HG03457 (cell line): Measurements from ENCODE around the gene RABGAP1L.
"Not testable (repeated sequence)": the region's sequence is repeated elsewhere in the genome, so short reads cannot be mapped to it uniquely, and the experiment has no call there.

Experiments
- ATAC-seq: cut with Tn5 transposase; IDR thresholded peaks from one replicate; pipeline ENCODE4 v1.9.1; 2021; ENCODE audit warnings: moderate number of reproducible peaks; ENCODE audit not compliant: unreplicated experiment

Gene RABGAP1L

DNA sequence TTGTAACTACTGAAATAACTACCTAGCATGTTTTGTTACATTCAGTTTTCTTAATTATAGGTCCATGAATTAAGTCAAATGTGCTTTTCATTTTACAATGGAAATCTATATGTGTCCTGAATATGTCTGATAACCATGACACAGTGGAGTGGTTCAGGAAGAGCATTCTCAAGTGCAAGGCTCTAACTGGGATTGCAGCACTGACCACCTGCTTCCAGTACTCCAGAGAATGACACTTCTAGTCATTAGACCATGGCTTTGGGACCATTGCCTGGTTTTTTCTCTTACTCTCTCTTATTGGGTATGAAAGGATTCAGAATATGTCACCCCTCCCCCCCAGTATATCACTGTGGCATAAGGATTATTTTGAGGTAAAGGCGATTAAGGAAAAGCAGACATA is 635.5 kb downstream of the RABGAP1L start:
- ATAC-seq, result no peak

DNA sequence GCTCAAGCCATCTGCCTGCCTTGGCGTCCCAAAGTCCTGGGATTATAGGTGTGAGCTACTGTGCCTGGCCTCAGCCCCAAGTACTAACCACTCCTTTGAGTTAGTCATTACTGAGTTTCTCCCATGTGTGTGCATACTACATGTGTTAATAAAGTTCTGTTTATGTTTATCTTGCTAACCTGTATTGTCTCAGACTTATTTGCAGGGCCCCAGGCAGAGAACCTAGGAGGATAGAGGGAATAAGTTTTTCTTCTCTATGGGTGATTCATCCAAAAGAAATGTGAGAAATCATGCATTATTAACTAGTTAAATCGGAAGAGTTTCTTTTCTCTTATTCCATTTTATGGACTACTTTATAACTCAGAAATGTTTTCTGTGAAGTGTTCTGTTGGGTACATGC is 636.5 kb downstream of the RABGAP1L start:
- no peak for ATAC-seq

DNA sequence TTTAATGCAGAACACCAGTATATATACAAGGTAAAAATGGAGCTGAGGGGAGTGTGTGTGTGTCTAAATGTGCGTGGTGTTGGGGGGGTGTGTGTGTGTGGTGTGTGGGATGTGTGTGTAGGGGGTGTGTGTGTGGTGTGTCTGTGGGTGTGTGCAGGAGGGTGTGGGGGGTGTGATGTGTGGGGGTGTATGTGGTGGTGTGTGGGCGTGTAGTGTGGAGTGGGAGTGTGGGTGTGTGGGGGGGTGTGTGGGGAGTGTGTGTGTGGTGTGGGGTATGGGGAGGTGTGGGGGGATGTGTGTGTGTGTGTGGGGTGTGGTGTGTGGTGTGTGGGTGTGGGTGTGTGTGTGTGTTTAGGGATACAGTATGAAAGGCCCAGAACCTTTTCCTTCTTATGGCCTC is 638.1 kb downstream of the RABGAP1L start:
- no peak for ATAC-seq

DNA sequence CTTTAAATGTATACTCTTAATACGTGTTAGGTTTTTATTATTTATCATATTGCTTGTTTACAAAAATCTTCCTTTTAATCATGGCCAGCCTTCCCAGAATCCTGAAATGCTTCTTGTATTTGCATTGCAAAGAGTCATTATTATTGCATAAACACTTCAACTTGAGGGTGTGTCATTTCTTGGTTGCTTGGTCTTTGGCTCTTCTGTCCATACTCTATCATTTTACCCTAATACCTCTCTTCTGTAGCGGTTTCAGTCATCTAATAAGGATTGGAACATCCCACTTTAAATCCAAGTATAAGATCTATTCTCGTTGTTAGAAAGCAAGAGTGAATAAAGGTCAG is 639.8 kb downstream of the RABGAP1L start:
- no peak for ATAC-seq

DNA sequence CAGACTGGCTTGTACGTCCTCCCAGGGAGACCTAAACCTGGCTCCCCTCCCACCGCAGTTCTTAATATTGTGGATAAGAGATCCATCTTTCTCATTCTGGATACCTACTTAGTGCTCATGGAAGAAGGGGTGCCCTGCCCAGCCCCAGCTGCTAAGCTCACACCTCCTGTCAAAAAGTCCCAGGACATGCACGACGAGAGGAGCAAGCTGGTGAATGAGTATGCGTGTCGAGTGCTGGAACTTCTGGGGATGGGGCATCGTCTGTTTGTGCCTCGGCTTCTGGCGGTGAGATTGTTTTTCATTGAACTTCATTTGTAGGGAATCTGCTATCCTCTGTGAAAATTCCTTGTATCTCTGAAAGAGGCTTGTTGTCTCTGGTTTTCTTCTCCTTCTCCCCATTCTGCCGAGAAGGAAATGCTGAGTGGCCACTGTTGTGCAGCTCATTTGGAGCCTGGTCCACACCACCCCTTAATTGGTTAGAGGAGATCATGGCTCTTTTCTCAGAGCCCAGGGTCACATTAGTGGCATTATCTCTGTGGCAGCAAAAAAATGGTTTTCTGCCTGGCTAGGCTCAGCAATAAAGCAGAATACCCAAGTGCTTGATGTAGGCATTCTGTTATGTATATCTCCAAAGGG is 641.0 kb downstream of the RABGAP1L start:
- no peak for ATAC-seq

DNA sequence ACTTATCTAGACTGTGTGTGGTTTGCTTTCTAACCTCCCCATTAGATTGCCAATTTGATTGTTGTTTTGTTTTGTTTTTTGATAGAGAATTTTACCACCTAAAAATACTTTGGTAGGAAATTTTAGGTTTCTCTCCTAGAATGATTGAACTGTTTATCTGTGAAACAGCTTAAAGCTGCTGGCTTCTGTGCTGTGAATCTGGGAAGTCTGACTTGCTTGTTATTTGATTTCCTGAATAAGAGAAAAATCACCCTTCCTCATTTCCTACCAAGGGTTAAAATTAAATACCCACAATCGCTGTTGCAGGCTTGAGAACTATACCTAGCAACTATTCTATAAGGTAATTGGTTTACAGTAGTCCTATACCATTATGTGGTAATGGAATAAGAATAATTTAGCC is 641.6 kb downstream of the RABGAP1L start:
- ATAC-seq, result no peak

DNA sequence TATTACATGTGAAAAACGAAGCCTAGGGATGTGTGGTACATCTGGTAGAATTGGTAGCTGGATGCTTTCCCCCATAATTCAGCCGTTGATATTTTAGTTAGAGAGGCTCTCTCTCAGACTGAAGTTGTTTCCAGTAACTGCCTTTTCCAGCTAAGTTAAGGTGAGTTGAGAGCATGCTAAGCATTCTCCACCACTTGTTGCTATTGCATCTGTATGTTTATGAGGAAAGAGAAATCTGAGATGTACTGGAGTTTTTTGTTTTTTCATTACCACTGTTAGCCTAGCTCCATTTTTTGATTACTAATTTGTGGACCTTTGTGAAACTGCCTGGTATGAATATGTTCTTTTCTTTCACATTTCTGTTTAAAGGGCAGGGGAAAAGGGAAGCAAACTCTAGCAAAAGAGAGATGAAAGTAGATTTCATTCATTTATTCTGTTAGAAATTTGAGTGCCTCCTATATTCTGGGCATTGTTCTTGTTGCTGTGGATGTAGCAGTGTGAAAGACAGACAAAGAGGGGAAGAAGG is 650.5 kb downstream of the RABGAP1L start:
- ATAC-seq, result no peak

DNA sequence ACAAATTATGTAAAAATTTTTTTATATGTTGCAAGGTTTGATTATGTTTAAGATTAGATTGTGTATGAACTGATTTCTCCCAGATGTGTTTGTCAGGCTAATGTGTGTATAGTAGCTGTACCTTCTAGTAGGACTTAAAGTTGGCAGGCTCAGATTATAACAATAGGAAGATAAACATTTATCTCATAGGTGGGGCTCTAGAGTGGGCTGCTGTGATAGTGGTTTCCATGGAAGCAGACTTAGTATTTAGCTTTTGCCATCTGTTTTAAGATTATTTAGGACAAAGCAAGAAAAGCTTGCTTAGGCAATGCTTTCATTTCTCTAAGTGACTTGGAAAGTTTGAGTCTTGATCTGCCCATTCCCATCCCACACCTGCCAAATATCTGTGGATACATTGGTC is 652.7 kb downstream of the RABGAP1L start:
- no peak for ATAC-seq

DNA sequence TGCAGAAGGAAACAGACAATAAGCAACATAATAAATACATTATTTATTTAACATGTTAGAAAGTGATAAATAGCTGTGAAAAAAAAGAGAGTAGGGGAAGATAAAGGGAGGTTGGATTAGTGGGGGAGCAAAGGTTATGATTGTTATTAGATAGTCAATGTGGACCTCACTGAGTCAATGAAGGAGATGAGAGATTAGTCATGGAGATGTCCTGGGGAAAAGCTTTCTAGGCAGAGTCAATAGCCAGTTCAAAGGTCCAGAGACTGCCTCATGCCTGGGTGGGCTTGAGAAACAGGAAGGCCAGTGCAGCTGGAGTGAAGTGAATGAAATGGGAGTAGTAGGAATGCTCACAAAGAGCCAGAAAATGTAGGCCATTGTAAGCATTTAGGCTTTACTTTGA is 653.3 kb downstream of the RABGAP1L start:
- ATAC-seq, result no peak

DNA sequence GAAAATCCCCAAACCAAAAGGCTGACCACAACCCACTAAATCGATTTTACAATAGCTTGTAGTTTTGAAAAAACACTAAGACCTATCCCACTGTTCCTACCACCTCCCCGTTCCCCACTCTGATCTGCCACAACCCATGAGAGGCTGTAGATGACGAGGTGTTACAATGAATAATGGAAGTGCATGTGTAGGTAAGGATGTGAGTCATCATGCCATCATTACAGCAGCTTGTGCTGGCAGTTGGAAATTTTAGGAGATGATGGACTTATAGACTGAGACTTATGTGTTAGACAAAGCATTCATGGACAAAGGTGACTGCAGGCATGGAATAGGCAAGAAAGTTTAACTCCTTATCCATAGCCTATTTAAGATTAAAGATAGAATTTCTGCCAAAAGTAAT is 655.7 kb downstream of the RABGAP1L start:
- no peak for ATAC-seq

DNA sequence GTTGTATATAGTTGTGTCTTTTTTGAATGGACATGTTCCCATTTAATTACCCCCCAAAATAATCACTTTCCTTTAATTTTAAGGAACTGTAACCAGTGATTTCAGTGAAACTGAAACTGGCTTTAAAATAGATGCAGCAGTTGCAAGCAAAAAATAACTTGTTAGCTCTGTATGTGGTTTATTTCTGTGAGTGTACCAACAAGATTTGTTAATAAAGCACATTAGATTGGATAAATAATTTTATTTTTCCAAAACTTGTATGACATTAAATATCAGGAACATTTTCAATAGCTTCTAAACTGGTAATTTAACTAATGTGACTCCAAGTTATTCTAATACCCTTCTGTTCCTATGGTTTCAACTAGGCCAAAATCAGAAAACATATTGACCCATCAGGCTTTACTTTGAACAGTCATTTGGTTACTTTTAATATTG is 656.2 kb downstream of the RABGAP1L start:
- ATAC-seq, result no peak

DNA sequence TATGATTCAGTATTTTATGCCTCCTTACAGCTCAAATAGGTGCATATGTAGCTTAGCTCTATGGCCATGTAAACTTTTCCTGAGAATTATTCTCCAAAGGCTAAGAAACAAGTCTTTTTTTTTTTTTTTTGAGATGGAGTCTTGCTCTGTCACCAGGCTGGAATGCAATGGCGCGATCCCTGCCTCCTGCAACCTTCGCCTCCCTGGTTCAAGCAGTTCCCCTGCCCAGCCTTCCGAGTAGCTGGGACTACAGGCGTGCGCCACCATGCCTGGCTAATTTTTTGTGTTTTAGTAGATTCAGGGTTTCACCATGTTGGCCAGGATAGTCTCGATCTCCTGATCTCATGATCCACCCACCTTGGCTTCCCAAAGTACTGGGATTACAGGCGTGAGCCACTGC is 657.3 kb downstream of the RABGAP1L start:
- ATAC-seq, result not testable (repeated sequence)

DNA sequence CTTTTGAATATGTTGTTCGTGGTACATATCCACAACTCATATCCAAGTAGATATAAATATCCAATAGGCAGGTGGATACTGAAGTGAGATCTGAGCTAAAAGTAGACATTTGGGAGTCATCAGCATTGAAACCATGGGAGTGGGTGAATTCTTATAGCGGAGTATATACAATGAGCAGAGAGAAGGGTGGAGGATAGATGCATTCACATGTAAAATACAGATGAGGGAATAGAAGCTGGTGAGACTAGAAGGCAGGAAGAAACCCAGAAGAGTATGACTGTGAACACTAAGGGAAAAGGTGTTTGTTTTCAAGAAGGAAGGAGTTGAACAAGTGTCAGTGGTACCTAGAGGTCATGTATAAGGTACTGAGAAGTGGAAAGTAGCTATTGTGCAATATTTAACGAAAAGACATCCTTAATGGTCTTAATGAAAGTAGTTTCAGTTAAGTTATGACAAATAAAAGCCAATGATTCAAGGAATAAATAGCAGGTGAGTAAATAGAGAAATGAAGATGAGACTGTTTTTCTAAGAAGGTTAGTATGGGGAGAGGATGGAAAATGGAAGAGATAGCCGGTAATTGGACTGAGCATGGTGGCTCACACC is 658.8 kb downstream of the RABGAP1L start:
- ATAC-seq, result no peak

DNA sequence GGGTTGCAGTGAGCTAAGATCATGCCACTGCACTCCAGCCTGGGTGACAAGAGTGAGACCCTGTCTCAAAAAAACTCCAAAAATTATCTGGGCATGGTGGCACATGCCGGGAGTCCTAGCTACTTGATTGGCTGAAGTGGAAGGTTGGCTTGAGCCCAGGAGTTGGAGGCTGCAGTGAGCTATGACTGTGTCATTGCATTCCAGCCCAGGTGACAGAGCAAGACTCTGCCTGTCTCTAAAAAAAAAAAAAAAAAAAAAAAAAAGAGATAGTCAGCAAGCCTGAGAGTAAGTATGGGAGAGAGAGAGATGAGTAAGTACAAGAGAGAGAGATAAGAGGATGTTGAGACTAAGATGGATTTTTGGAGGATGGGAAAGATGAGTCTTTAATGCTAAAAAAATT is 659.6 kb downstream of the RABGAP1L start:
- no peak for ATAC-seq

DNA sequence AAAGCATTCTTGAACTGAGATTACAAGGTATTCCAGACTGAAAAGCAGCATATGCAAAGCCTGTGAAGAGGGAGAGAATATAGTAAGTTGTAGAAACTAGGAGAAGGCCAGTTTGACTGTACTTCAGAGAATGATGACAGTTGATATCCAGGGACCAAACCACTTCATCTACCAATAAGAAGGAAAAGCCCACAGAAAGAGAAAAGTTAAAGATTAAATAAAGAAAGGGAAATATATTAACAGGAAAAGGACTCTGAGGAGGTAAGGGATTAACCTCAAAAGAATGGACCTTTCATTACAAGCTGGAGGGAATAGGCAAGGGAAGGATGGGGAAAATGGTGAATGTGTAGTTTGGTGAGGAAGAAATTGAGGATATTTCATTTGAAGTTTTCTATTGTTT is 660.3 kb downstream of the RABGAP1L start:
- ATAC-seq, result no peak

DNA sequence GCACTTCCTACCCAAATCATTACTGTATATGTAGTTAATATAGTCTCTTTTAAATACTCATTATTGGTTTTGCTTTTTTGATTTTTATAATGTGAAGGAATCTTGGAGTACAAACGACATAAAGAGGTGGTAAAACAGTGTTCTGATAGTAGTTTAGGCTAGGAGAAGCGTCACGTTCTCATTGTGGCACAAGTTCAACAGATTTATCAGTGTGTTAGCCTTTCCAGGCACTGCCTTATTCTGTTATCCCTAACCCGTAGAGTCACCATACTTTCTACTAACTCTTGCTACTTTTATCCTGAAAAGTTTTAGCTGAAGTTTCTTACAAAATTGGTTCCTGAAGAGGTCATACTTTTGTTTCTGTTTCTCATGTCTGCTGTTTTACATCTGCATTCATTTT is 665.8 kb downstream of the RABGAP1L start:
- no peak for ATAC-seq

DNA sequence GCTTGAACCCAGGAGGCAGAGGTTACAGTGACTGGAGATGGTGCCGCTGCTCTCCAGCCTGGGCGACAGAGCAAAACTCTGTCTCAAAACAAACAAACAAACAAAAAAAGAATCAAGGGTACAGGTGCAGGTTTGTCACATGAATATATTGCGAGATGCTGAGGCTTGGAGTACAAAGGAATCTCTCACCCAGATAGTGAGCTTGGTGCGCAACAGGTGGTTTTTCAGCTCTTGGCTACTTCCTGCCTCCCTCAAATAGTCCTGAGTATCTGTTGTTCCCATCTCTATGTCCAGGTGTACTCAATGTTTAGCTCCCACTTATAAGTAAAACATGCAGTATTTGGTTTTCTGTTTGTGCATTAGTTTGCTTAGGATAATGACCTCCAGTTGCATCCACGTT is 666.5 kb downstream of the RABGAP1L start:
- ATAC-seq, result no peak

DNA sequence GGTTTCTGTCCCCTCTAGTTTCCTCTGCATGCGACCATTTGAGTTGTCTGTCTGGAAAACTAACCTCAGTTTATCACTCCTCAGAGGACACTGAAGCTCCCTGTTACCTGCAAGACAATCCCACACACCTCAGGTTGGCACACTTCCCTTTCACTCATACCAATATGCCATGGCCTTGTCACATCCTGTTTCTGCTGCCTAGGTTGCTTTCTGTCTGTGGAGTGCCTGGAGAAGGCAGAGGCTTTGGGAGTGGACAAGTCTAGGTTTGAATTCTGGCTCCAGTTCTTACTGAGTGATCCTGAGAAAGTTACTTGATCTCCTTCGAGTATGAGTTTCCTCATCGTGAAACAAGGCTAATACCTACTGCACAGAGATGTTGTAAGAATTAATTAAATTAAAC is 668.9 kb downstream of the RABGAP1L start:
- no peak for ATAC-seq

DNA sequence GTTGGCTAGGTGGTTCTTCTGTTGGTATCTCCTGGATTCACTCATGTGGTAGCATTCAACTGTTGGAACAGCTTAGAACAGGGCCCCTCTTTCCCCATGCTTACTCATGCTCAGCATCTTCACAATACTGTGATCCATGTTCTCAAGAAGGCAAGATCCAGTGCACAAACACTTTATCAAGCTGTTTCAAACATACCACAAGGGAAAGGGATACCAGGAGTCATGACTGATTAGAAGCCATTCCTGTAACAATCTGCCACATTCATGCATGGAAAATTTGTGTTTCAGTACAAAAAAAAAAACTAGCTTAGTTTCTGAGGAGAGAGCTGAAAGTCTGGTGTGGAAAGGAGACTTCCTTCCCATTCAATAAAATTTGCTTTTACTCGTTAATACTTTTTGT is 670.7 kb downstream of the RABGAP1L start:
- ATAC-seq, result no peak

DNA sequence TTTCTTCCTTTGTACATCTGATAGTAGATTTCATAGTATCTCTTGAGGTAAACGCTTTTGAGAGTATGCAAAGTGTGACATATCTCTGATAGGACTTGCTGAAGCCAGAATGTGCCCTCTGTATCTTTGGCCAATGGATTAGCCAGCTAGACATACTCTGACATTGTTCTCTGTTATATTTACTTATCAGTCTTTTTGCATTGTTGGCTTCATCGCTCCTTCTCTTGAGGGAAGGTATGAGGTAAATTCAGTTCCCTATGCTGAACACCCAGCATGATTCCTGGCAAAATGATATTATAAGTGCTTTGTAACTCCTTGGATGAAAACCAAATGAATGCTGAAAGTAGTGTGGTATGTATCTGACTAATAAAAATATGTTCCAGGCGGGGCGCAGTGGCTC is 677.2 kb downstream of the RABGAP1L start:
- ATAC-seq, result no peak

DNA sequence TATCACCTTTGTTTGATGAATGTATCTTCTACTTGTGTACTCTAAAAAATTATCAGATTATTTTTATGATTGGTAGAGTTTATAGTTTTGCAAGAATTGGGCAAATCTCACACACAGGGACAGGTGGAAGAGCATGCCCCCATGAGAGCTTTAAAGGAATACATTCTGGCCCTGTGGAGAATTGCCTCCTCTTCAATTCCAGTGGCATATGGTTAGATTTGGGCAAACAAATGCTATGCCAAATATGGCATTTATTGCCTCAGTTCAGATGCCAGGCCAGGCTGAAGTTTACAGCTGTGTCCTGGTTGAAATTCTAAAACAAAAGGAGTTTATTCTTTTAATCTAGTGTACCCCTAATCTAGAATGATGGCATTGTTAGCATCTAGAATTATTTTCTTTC is 678.1 kb downstream of the RABGAP1L start:
- ATAC-seq, result no peak

DNA sequence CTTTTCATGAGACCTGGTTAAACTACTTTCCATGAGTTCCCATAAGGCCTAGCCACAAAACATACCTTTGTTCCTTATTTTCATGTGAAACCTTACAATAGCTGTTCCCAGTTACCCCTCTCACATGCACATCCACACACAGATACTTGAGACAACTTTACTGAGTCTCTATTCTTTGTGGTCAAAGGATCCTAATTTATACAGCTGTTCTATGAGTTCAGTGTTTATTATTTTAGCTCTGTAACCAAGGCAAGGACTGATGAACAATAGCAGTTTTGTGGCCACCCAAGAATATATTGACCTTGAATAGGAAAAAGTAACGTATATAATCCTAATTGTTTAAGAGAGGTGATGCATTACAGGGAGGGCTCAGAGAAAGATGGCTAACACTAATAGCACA is 679.9 kb downstream of the RABGAP1L start:
- no peak for ATAC-seq

DNA sequence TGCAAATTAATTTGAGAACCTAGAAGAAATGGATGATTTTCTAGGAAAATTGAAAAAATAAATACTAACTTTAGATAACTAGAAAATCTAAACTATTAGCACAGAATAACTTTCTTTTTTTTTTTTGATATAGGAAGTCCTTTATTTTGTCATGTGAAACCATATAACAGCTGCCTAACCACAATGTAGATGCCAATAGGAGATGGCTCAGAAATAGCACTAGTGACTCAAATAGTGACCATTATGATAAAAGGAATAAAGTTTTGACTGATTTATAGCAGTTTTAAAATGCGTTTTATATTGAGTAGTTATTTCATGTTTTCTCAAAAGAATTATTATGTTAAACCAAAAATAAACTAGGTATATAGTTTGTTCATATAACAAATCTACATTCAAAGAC is 682.4 kb downstream of the RABGAP1L start:
- ATAC-seq, result no peak
